Heart left ventricle (tissue), 16 donors: ENCODE measurements around the gene UBL4A. TPM values are rescaled to one million over a fixed set of nuclear protein-coding genes. Genes with fewer than 3 reads are reported as not detected.

Experiments used
- ATAC-seq, 4 donors: fragments of 200-7000 bp; cut with Tn5 transposase; one replicate each; pipeline ENCODE4 v1.9.1; 2020 to 2022; ENCODE audit warnings: moderate library complexity in 4 of 4, mild to moderate bottlenecking in 3 of 4, moderate number of reproducible peaks in 1 of 4
- DNase-seq, 5 donors: peaks; one replicate each; pipeline ENCODE4 v3.0.0-alpha.2; 2020
- H3K27ac ChIP-seq, 12 donors: fragments of 200-600 bp; sonication (generic) in 4 of 12; one replicate each; pipeline versions ENCODE4 v1.5.0 to v1.8.0; 2016 to 2022; ENCODE audit warnings: mild to moderate bottlenecking in 2 of 12
- H3K27me3 ChIP-seq, 9 donors: fragments of 200-600 bp; sonication (generic) in 2 of 9; one replicate each; pipeline versions ENCODE4 v1.5.1 to v1.8.0; 2016 to 2022; ENCODE audit warnings: mild to moderate bottlenecking in 3 of 9
- H3K36me3 ChIP-seq, 9 donors: fragments of 200-600 bp; sonication (generic) in 2 of 9; one replicate each; pipeline versions ENCODE4 v1.5.0 to v1.8.0; 2018 to 2022; ENCODE audit warnings: mild to moderate bottlenecking in 2 of 9
- H3K4me1 ChIP-seq, 12 donors: fragments of 200-600 bp; sonication (generic) in 4 of 12; one replicate each; pipeline versions ENCODE4 v1.5.0 to v1.8.0; 2016 to 2022; ENCODE audit warnings: mild to moderate bottlenecking in 3 of 12
- H3K4me3 ChIP-seq, 12 donors: fragments of 200-600 bp; sonication (generic) in 4 of 12; one replicate each; pipeline versions ENCODE4 v1.5.0 to v1.8.0; 2017 to 2022; ENCODE audit warnings: mild to moderate bottlenecking in 9 of 12, moderate library complexity in 4 of 12
- H3K9me3 ChIP-seq, 12 donors: fragments of 200-600 bp; sonication (generic) in 4 of 12; one replicate each; pipeline versions ENCODE4 v1.5.0 to v1.8.0; 2016 to 2022; ENCODE audit warnings: mild to moderate bottlenecking in 1 of 12
- CTCF ChIP-seq, 12 donors: fragments of 200-600 bp; sonication (generic) in 4 of 12; IDR thresholded peaks; one replicate each; pipeline versions ENCODE4 v1.5.0 to v1.8.0; 2018 to 2022; ENCODE audit warnings: antibody characterized with exemption in 12 of 12, mild to moderate bottlenecking in 5 of 12
- POLR2A ChIP-seq, 2 donors: fragments of 450-650 bp; IDR thresholded peaks; one replicate each; pipeline ENCODE4 v1.6.1; 2017; ENCODE audit warnings: antibody characterized with exemption in 2 of 2, mild to moderate bottlenecking in 2 of 2, moderate library complexity in 2 of 2
- WGBS, 4 donors: extraction: QIAGEN DNeasy Blood & Tissue Kit in 2 of 4; methylation state at CpG; one replicate each; pipeline versions ENCODE4 v1.1.5 to v1.1.7; 2013 to 2018; 5-methylcytosine and 5-hydroxymethylcytosine counted together
- intact Hi-C, 10 donors: fragments of 100-400 bp; cut with DNase I; formaldehyde crosslinking; loops; one replicate each; pipeline versions ENCODE4 v1.11.1 to v1.14.2; 2022
- polyA plus RNA-seq, 2 donors: library from polyadenylated mRNA; stranded (reverse); fragments of 200-250 nt; gene quantifications; one replicate each; pipeline ENCODE4 v1.2.3, GENCODE V29; 2013
- total RNA-seq, 9 donors: library from RNA; depleted of rRNA in 2 of 9; stranded (reverse); fragments of >200 nt in 2 of 9; fragmentation: NEBNext Ultra II Directional in 3 of 9; extraction: Animal tissue kit (Norgen Biotek cat#: 25700) in 3 of 9; gene quantifications; one replicate each; pipeline versions ENCODE4 v1.1.0 to v1.2.4, GENCODE V29; 2016 to 2023
- donor health status: ischemic (EF 13 %, LVEDD 7.1; RV severe dilation, severe dysfunction).
- donor health status: healthy with polysubstance abuse.
- donor health status: DM: no; HTN: yes; CAD: no.
- donor health status: DM: no; HTN: no; CAD: no.
- donor health status: ischemic (EF 25% LVEDD 6.9; RV normal size, moderate dysfunction).
- donor health status: ischemic (EF 25% LVEDD 5.7; RV mildly dilated, moderate dysfunction).
- donor health status: healthy.
- donor health status: DM: yes; HTN: yes; CAD: no.
- donor health status: ischemic (EF 35%, LVEDD 5.7; RV mildly dilated, moderate dysfunction).
- donor health status: nonischemic (EF 11% LVEDD 7.7; RV severe dilation, severe dysfunction).
- donor health status: DM: yes; HTN: yes; CAD: no.
- donor health status: PGD.
- donor health status: ischemic (EF 29% LVEDD 5.4; RV normal size, mild dysfunction).
- donor health status: nonischemic (EF 23%, LVEDD 6.1; RV moderate dilation, normal function).

Gene UBL4A
- total and polyA plus RNA-seq, 11 donors: 34.6 to 92.8 (median 53.7) TPM

- intact Hi-C loops: loop anchor here in 2 of 10 donors (5.0 kb wide), 3 partner anchors 38 to 118 kb away; partner anchors contain the start of genes GDI1 (in 1 of the 2), LAGE3 (in 1 of the 2) and RPL10 (in 1 of the 2)
- TF ChIP-seq POLR2A (IDR thresholded peaks at IDR 0.05): no peak
- no peak for TF ChIP-seq CTCF (IDR thresholded peaks at IDR 0.05)
- Histone ChIP-seq H3K4me3 (peak overlapping the region; percentile 59 to 97 (median 76)), H3K9me3 (no peaks in the 10 kb centered on the region), H3K27ac (peak overlapping the region; percentile 87 to 98 (median 93)), H3K36me3 (peaks cover 0 to 8% (median 0%) of the 10 kb centered on the region in 9 donors), H3K27me3 (peaks cover 0 to 5% (median 0%) of the 10 kb centered on the region in 9 donors), H3K4me1 (peaks cover 0 to 28% (median 10%) of the 10 kb centered on the region in 12 donors)
- DNase-seq: peak; percentile 27 to 61 (median 48)
- WGBS, 4 donors: 16 to 60% (median 32%) methylated on average over 23 to 34 of the region's 34 CpGs
- ATAC-seq: peak in 2 of 4 donors; percentile 1 to 8
Observed at GRCh38 chrX:154515090-154515965, 28.9 kb upstream of the UBL4A start.

GRCh38 chrX:154513716-154514115 is 27.3 kb upstream of the UBL4A start:
- intact Hi-C loops: no loop called here
- H3K27ac ChIP-seq: no peak overlapping the region
- H3K9me3 ChIP-seq: peaks cover 0 to 10% (median 0%) of the 10 kb centered on the region in 12 donors
- DNase-seq (no peak), ATAC-seq (no peak)
- TF ChIP-seq CTCF (IDR thresholded peaks at IDR 0.05): no peak
- no peak for TF ChIP-seq POLR2A (IDR thresholded peaks at IDR 0.05)
- 76 to 95% (median 87%) methylated on average over 2 of the region's 2 CpGs for WGBS, 4 donors
- peaks cover 0 to 8% (median 0%) of the 10 kb centered on the region in 9 donors for H3K36me3 ChIP-seq
- no peak overlapping the region for H3K4me3 ChIP-seq
- H3K4me1 ChIP-seq: peaks cover 0 to 28% (median 10%) of the 10 kb centered on the region in 12 donors
- peaks cover 0 to 8% (median 0%) of the 10 kb centered on the region in 9 donors for H3K27me3 ChIP-seq

- Histone ChIP-seq H3K4me3 (no peak overlapping the region), H3K9me3 (peaks cover 0 to 10% (median 0%) of the 10 kb centered on the region in 12 donors), H3K4me1 (peaks cover 0 to 25% (median 10%) of the 10 kb centered on the region in 12 donors), H3K27ac (no peak overlapping the region), H3K36me3 (peaks cover 0 to 12% (median under 1%) of the 10 kb centered on the region in 9 donors), H3K27me3 (peaks cover 0 to 8% (median 0%) of the 10 kb centered on the region in 9 donors)
- TF ChIP-seq CTCF (IDR thresholded peaks at IDR 0.05) (no peak), POLR2A (IDR thresholded peaks at IDR 0.05) (no peak)
- WGBS, 4 donors: 89 to 95% (median 92%) methylated on average over 16 of the region's 16 CpGs
- DNase-seq: no peak
- intact Hi-C loops: no loop called here
- ATAC-seq: no peak
Observed at GRCh38 chrX:154512879-154513553, 26.6 kb upstream of the UBL4A start.
